HS-27A (cell line): ENCODE measurements around the gene FUCA2.

Source experiments
- DNase-seq: peaks from one replicate; pipeline ENCODE4 v3.0.0-alpha.2; 2012; ENCODE audit warnings: low read depth, missing footprints

The FUCA2 gene

GRCh38 chr6:143510991-143511891 lies at the start of gene FUCA2:
TSS of gene FUCA2 (minus strand) at chr6:143511720. CDS start at chr6:143511634, 86 bp downstream.
- DNase-seq: peak; percentile 82

GRCh38 chr6:143561105-143561704 lies 49.7 kb upstream of the FUCA2 start:
- DNase-seq: no peak

- no peak for DNase-seq
Measured at GRCh38 chr6:143559051-143559660, 47.6 kb upstream of the FUCA2 start.

GRCh38 chr6:143556529-143556928 lies 45.0 kb upstream of the FUCA2 start:
- peak; percentile 75 for DNase-seq

GRCh38 chr6:143555582-143555981 lies 44.1 kb upstream of the FUCA2 start:
- no peak for DNase-seq

GRCh38 chr6:143555071-143555492 lies 43.6 kb upstream of the FUCA2 start:
- DNase-seq: no peak

- DNase-seq: no peak
Measured at GRCh38 chr6:143553337-143553736, 41.8 kb upstream of the FUCA2 start.

GRCh38 chr6:143549949-143550268 lies 38.4 kb upstream of the FUCA2 start:
- no peak for DNase-seq

- DNase-seq: no peak
Measured at GRCh38 chr6:143549221-143549948, 37.9 kb upstream of the FUCA2 start.

- no peak for DNase-seq
Measured at GRCh38 chr6:143546599-143546998, 35.1 kb upstream of the FUCA2 start.

- no peak for DNase-seq
Measured at GRCh38 chr6:143545976-143546547, 34.5 kb upstream of the FUCA2 start.

- no peak for DNase-seq
Measured at GRCh38 chr6:143545165-143545564, 33.6 kb upstream of the FUCA2 start.

- DNase-seq: no peak
Measured at GRCh38 chr6:143544011-143544696, 32.6 kb upstream of the FUCA2 start.

GRCh38 chr6:143543435-143543834 lies 31.9 kb upstream of the FUCA2 start:
- no peak for DNase-seq

- no peak for DNase-seq
Measured at GRCh38 chr6:143542888-143543287, 31.4 kb upstream of the FUCA2 start.

GRCh38 chr6:143540192-143540591 lies 28.7 kb upstream of the FUCA2 start:
- DNase-seq: no peak

GRCh38 chr6:143539734-143540133 lies 28.2 kb upstream of the FUCA2 start:
- no peak for DNase-seq

- DNase-seq: no peak
Measured at GRCh38 chr6:143539106-143539505, 27.6 kb upstream of the FUCA2 start.

GRCh38 chr6:143538374-143538773 lies 26.9 kb upstream of the FUCA2 start:
- no peak for DNase-seq

- DNase-seq: no peak
Measured at GRCh38 chr6:143536866-143537691, 25.6 kb upstream of the FUCA2 start.

- no peak for DNase-seq
Measured at GRCh38 chr6:143536461-143536865, 24.9 kb upstream of the FUCA2 start.
